ENCODE data around the gene MORN1.

DNA sequence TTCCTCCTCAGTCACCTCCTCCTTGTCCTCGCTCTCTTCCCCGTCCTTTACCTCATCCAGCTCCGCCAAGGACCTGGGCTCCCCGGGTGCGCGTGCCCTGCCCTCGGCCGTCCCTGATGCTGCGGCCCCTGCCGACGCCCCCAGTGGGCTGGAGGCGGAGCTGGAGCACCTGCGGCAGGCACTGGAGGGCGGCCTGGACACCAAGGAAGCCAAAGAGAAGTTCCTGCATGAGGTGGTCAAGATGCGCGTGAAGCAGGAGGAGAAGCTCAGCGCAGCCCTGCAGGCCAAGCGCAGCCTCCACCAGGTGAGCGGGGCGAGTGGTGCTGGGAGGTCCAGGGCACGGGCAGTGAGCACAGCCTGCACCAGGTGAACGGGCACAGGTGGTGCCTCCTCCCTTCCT is 87.1 kb downstream of the MORN1 start:
- TF ChIP-seq CTCF (conservative IDR thresholded peaks at IDR 0.05) (no peak), EZH2 (IDR thresholded peaks at IDR 0.05; ENCODE audit: low read depth) (no peak)
